AG04450 (cell line): ENCODE data around the gene SCO2. TPM values are rescaled to one million over a fixed set of nuclear protein-coding genes. Genes with fewer than 3 reads are reported as not detected.

ENCODE experiments used
- CTCF ChIA-PET: fragments of 300-600, 350-600 bp; formaldehyde crosslinking; extraction: SDS; loops from one replicate; lab custom pipeline; 2022; ENCODE audit warnings: antibody characterized with exemption, inconsistent platforms; lab: Charles Lee
- POLR2A ChIA-PET: fragments of 350-600 bp; formaldehyde crosslinking; extraction: SDS; loops from one replicate; lab custom pipeline; 2021; ENCODE audit warnings: antibody characterized with exemption, inconsistent platforms; lab: Yijun Ruan, JAX
- DNase-seq: peaks from one replicate; pipeline ENCODE4 v3.0.0-alpha.2; 2011; ENCODE audit warnings: low read depth, low spot score
- H3K27ac ChIP-seq: one replicate; pipeline ENCODE4 v1.5.1; 2012; ENCODE audit warnings: low read depth, low read length, control low read depth
- H3K27me3 ChIP-seq: one replicate; pipeline ENCODE4 v1.6.0; 2012; ENCODE audit warnings: low read length; ENCODE audit not compliant: control insufficient read depth, insufficient read depth
- H3K4me3 ChIP-seq: 2 replicates; pipeline ENCODE4 v1.5.1; 2011; ENCODE audit warnings: mild to moderate bottlenecking, low read depth, low read length, control low read depth
- H3K9me3 ChIP-seq: 2 replicates; pipeline ENCODE4 v1.5.1; 2012; ENCODE audit warnings: low read length; ENCODE audit not compliant: control insufficient read depth, insufficient read depth
- polyA plus RNA-seq: library from polyadenylated mRNA; depleted of rRNA; stranded (reverse); fragments of >200 nt; gene quantifications from 2 replicates; pipeline ENCODE4 v1.2.3, GENCODE V29; 2011
- TF ChIP-seq, protein P1 (sequence below): IDR thresholded peaks from 2 replicates; pipeline ENCODE4 v1.5.1; 2011; ENCODE audit warnings: low read depth, low read length, control low read depth, inconsistent platforms

The SCO2 gene
- polyA plus RNA-seq, 1 experiment: 0.15 TPM

DNA sequence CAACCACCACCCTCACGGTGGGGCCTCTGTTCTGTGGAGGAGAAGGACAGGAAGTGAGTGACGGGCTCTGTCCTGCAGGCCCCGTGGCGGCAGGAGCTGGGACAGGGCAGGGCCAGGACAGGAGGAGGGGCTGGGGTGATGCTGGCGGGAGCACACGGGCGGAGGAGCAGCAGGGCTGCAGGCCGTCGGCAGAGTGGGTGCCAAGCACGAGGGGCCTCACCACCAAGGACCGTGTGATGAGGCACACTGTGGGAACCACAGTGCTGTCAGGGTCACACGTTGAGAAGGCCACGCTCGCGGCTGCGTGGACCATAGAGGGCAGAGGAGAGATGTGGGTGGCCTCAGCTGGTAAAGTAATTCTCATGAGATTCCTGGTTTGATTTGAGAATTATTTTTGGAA, 8.5 kb downstream of the SCO2 start:
- H3K27ac ChIP-seq: no peak overlapping the region
- TF ChIP-seq, protein P1, sequence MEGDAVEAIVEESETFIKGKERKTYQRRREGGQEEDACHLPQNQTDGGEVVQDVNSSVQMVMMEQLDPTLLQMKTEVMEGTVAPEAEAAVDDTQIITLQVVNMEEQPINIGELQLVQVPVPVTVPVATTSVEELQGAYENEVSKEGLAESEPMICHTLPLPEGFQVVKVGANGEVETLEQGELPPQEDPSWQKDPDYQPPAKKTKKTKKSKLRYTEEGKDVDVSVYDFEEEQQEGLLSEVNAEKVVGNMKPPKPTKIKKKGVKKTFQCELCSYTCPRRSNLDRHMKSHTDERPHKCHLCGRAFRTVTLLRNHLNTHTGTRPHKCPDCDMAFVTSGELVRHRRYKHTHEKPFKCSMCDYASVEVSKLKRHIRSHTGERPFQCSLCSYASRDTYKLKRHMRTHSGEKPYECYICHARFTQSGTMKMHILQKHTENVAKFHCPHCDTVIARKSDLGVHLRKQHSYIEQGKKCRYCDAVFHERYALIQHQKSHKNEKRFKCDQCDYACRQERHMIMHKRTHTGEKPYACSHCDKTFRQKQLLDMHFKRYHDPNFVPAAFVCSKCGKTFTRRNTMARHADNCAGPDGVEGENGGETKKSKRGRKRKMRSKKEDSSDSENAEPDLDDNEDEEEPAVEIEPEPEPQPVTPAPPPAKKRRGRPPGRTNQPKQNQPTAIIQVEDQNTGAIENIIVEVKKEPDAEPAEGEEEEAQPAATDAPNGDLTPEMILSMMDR: no peak
- no peak for DNase-seq
- POLR2A ChIA-PET: no interaction called here
- no peaks in the 10 kb centered on the region; the same call in 1 of the 2 replicates for H3K9me3 ChIP-seq
- CTCF ChIA-PET: no interaction called here
- H3K4me3 ChIP-seq: no peak overlapping the region
- no peaks in the 10 kb centered on the region for H3K27me3 ChIP-seq

DNA sequence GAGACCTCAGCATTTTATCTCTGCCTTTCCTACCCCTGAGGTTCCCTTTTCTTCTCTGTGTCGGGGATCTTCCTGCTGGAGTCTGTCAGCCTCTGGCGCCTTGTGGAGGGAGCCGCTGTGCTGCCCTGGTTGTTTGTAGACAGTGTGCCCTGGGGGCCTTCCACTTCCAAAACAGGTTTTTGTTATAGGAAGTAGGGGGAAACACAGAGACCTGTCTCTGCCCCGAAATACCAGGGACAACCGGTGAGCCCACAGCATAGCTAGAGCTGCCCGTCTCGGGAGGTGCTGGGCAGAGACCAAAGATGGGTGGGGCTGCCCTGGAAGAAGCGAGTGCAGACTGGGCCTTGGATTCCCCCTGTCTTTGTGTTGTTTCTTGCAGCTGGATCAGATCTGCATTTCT, 9.3 kb downstream of the SCO2 start:
- POLR2A ChIA-PET: interaction anchor here (1.3 kb wide), 1 partner anchor 9 kb away, joined by 5 read pairs; the partner anchor contains the start of gene SCO2
- TF ChIP-seq, protein P1: no peak
- Histone ChIP-seq H3K4me3 (no peak overlapping the region), H3K9me3 (no peaks in the 10 kb centered on the region; the same call in 1 of the 2 replicates), H3K27me3 (no peaks in the 10 kb centered on the region), H3K27ac (no peak overlapping the region)
- DNase-seq: no peak
- CTCF ChIA-PET: no interaction called here

DNA sequence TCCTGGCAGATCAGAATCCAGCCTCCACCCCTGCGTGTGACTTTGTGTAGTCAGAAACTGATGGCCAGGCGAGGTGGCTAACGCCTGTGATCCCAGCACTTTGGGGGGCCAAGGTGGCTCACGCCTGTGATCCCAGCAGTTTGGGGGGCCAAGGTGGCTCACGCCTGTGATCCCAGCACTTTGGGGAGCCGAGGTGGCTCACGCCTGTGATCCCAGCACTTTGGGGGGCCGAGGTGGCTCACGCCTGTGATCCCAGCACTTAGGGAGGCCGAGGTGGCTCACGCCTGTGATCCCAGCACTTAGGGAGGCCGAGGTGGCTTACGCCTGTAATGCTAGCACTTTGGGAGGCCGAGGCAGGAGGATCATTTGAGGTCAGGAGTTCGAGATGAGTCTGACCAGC, 12.2 kb downstream of the SCO2 start:
- POLR2A ChIA-PET: interaction anchor here (1.7 kb wide), 1 partner anchor 12 kb away, joined by 6 read pairs; the partner anchor contains the start of gene SCO2

DNA sequence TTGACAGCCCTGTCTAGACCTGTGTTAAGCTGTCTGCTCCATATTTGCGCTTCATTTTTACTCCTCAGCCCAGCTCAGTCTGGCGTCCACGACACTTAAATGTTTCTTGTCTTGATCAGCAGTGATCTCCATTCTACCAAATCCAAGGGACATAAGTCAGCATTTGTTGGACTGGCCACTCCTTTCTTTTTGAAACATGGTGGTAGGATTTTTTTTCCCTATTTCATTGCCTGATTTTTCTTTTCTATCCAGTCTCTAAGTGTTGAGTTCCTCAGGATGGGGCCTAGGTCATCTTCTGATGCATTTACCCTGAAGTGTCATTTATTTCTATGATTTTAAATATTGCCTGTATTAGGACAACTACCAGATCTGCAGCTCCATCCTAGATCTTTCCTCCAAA, 16.5 kb downstream of the SCO2 start:
- no peaks in the 10 kb centered on the region; the same call in 1 of the 2 replicates for H3K9me3 ChIP-seq
- TF ChIP-seq, protein P1: no peak
- H3K27ac ChIP-seq: no peak overlapping the region
- no peak for DNase-seq
- peak overlapping the region; percentile 84 for H3K4me3 ChIP-seq
- no peaks in the 10 kb centered on the region for H3K27me3 ChIP-seq
- ChIA-PET CTCF (interaction anchor here (1.5 to 4.2 kb wide), 3 partner anchors 11 to 54 kb away, joined by 5 to 28 read pairs (median 7); partner anchors contain the start of genes SCO2 and SYCE3), POLR2A (interaction anchor here (1.9 kb wide), 1 partner anchor 17 kb away, joined by 29 read pairs; the partner anchor contains the start of gene SCO2)

More for the DNA sequence above, 12.2 kb downstream of the SCO2 start:
- H3K4me3 ChIP-seq: no peak overlapping the region
- no peaks in the 10 kb centered on the region for H3K27me3 ChIP-seq
- DNase-seq: no peak
- CTCF ChIA-PET: interaction anchor here (0.6 kb wide), 1 partner anchor 107 kb away, joined by 5 read pairs; no protein-coding TSS in a partner anchor
- TF ChIP-seq, protein P1: no peak
- H3K27ac ChIP-seq: no peak overlapping the region
- no peaks in the 10 kb centered on the region for H3K9me3 ChIP-seq
